ENCODE results near the gene B4GAT1.
"Not testable (repeated sequence)": the region's sequence is repeated elsewhere in the genome, so short reads cannot be mapped to it uniquely, and the experiment has no call there.

The B4GAT1 gene

GRCh38 chr11:66322732-66323427, 24.5 kb downstream of the B4GAT1 start:
- DNase-seq: no peak

DNA sequence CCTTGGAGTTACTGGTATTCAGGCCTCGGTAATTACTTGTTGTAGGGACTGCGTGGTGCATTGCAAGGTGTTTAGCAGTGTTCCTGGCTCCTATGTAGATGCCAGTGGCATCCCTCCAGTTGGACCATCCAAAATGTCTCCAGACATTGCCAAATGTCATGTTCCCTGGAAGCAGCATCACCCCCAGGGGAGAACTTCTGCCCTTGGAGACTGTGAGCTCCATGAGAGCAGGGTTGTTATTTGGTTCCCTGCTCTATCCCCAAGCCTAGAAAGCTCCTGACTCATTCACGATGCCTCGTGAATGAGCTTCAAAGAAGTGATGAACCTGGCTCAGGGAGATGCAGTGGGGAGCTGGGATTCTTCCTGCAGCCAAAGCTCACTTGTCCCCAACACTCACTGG, 25.8 kb downstream of the B4GAT1 start:
- DNase-seq: no peak

DNA sequence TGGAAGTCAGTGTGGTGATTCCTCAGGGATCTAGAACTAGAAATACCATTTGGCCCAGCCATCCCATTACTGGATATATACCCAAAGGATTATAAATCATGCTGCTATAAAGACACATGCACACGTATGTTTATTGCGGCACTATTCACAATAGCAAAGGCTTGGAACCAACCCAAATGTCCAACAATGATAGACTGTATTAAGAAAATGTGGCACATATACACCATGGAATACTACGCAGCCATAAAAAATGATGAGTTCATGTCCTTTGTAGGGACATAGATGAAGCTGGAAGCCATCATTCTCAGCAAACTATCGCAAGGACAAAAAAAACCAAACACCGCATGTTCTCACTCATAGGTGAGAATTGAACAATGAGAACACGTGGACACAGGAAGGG, 26.7 kb downstream of the B4GAT1 start:
- DNase-seq: not testable (repeated sequence)

DNA sequence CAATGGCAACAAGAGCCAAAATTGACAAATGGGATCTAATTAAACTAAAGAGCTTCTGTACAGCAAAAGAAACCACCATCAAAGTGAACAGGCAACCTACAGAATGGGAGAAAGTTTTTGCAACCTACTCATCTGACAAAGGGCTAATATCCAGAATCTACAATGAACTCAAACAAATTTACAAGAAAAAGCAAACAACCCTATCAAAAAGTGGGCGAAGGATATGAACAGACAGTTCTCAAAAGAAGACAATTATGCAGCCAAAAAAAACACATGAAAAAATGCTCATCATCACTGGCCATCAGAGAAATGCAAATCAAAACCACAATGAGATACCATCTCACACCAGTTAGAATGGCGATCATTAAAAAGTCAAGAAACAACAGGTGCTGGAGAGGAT, 27.1 kb downstream of the B4GAT1 start:
- not testable (repeated sequence) for DNase-seq

DNA sequence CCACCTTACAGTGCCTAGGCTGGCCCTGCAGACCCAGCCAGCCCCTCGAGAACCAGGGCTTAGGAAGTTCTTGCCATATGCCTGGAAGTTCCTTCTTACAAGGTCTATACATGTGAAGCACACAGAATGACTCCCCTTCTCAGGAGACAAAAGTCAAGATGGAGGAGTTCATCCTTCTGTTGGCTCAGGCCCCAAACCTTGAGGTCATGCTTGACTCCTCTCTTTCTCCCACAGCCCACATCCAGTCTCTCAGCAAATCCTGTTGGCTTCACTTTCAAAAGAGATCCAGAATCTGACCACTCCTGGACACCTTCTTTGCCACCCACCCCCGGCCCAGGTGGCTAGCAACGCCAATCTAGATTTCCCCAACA, 28.8 kb downstream of the B4GAT1 start:
- no peak for DNase-seq

DNA sequence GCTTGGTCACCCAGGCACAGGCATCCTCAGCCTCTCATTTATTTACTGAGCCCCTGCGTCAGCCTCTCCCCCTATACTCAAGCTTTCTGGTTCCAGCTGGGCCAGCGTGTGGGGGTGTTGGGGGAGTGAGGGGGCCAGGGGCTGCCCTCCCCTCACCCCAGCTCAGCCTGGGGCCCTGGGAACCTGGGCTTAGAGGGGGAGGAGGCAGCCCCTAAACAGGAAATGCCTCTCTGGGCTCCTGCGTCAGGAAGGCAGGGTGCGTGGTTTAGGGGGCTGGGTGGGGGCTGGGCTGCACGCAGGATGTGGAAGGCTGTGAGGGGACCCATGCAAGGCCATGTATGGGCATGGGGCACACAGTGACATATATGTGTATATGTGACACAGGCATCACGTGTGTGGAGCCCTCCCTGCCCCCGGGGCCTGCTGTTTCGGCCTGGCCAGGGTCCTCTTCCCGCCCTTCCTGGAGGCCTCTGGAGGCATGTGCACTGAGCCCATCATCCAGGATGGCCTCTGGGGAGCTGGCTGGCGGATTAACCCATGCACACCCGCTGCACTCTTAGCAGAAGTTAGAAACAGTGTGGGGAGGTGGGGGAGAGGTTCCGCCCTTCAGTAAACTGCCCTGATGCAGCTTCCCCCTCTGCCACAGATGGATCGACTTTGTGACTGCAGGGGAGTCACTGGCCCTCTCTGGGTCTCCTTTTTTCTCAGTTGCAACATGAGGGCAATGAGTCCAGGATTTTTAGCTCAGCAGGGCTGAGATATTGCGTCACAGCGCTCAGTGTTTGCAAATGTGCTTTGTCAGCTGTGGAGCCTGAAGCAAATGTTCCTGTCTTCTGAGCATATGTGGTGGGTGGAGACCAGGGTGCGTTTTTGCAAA, 29.5 kb downstream of the B4GAT1 start:
- DNase-seq: no peak

DNA sequence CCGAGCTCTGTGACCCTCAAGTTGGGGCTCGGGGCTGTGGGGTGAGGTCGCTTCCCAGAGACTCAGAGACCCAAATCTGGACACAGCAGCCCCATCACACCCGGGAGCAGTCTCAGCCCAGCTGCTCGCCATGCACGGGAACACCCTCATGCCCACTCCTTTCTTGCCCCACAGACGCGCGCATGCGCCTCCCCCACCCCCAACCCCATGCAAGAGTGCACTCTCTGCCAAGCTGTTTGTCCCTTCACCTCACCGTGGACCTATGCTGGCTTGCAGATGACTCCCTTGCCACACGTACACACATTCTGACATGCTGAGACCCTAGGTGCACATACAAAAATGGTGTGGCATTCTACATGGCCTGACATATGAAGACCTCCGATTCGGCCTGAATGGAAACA, 30.1 kb downstream of the B4GAT1 start:
- DNase-seq: no peak

DNA sequence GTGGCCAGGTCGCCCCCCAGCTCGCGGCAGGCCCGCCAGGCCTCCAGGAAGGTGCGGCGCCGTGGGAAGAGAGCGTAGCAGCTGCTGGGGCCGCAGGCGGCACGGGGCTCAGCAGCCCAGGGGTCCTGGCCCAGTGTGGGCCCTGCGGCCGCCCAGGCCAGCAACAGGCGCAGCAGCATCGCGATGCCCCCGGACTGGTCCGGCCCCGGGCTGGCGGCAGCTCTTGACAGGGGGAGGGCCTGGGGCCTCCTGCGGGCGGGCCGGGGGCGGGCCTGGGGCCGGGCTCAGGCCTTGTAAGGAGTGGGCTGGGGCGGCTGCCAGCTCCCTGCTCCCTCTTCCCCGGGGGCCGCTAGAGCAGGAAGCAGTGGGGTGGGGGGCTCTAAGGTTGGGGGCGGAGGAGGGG, 30.6 kb downstream of the B4GAT1 start, which contains the start of gene CD248:
CD248 (minus strand) TSS at position 196 of the 403 bp plus-strand sequence; CDS start at position 179, 17 bp downstream.
- DNase-seq: no peak

- no peak for DNase-seq
Observed at GRCh38 chr11:66315921-66316811, 31.3 kb downstream of the B4GAT1 start.

GRCh38 chr11:66315498-66315885, 31.9 kb downstream of the B4GAT1 start:
- no peak for DNase-seq

DNA sequence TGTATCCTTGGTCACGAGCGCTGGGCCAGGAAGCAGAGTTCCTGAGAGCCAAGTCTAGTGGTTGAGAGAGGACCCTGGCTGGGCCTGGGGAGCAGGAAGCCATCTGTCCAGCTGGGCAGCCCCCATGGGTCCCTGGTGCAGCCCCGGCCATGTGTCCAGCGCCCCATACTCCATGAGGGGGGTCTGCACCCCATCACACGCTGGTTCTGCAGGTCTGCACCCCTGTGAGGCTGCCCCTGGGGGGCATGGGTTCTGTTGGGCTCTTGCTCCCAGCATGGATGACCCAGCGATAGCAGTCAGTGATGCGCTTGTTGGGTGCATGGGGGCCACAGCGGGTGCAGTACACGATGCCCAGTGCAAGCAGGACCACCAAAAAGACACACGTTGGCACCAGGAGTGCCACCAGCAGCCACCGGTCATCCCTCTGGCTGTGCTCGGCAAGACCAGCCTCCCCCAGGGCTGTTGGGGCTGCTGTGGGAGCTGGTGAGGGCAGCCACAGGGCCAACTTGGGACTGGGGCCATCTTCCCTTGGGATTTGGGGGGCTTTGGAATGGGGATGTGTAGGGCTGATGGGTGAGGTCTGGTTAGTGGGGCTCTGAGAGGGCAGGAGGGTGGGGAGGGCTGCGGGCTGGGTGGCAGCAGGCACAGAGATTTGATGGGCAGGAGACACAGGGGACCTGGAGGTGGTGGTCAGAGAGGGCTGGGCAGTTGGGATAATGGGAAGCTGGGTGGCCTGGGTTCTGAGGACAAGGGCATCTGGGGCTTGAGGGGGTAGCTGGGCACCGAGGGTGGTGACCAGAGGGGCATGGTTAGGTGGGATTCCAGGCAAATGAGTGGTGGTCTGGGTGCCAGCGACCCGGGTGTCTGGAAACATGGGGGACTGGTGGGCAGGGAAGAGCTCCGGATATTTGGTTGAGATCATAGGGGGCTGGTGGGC, 32.6 kb downstream of the B4GAT1 start:
- no peak for DNase-seq

GRCh38 chr11:66314186-66314501, 33.3 kb downstream of the B4GAT1 start:
- no peak for DNase-seq

DNA sequence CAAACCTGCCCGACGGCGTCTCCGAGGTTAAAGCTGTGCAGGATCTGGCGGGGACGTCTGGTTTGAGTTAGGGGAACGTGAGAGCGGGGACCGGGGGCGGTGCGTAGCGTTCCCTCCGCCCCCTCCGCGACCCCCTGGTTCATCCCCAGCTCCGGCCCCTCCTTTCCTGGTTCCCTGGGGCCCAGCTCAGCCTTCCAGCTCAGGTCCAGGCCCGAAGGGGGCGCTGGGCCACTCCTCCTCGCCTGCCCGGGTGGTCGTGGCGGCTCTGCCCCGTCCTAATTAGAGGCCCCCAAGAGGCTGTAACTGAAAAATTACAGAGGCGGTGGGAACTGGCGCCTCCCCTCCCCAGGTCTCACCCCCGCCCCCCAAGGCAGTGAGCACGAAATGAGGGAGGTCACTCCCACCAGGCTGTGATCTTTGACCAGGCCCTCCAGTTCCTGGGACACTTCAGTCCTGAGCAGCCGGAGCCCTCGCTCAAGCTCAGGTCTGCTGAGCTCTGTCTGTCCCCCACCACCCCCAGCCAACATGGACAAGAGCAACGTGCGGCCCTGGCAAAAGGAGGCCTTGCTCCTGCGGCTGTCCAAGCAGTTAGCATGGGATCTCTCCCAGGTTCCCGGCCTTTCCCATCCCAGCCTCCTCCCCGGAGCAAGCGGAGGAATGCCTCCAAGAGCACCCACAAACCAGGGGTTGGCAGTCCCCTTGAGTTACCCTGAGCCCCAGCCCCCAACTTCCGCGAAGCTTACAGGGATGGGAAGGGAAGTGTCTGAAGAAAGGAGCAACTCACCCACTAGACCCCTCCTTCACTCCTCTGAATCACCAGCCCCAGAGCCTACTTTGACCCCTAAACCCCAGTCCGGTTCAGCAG, 33.9 kb downstream of the B4GAT1 start:
- no peak for DNase-seq

DNA sequence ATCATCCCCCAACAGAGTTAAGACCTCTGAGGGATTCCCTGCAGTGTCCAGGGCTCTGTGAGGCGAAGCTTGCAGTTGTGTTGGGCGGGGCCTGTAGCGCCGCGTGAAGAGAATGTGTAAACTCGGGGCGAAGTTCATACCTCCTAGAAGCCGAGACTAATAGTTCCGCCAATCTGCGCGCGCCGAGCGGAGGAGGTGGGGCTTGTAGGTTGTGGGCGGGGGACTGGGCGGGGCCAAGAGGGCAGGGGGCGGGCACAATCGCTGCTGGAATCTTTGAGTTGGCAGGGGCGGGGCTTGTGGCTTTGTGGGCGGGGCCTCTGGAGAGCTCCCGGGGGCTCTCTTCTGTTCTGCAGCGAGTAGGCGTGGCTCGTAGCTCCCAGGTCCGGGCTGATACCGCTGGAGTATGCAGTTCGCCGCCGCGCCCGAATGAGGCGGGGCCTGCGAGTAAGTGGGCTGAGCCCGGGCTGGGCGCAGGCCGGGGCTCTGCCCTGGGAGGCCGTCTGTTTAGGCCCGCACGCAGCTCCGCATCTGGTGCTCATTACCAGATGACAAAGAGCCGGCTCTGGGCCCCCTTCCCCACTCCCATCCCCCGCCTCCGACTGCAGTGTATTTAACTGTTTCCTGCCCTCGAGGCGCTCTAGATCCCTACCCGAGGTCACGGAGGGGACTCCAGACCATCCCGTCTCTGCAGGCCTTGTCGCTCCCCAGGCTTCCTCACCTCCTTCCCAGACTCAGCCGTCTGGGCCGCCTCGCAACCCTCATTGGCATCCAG, 34.7 kb downstream of the B4GAT1 start:
- peak; percentile 100 for DNase-seq

DNA sequence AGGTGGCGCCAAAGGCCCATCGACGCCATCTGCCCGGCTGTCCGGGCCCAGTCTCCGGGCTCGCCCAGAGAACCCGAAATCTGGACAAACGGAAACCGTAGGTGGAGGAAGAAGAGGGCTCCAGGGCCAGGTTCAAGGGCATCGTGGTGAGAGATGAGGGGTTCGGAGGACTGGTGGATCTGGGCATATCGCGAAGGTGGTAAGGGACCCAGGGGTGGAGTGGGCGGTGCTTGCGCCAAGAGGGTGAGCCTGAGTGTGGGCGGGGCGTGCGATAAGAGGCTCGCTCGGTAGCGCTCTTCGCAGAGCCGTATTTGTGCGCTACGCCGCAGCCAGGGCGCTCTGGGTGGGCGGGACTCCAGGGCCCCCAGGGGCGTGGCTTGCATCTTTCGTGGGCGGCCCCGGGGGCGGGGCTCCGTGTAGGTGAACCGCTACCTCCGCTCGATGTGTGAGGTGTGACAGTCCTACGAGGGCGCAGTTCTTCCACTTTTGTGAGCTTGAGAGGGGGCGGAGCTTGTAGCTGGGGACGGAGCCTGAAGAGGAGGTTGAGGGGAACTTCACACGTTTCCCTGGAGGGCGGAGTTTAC, 35.4 kb downstream of the B4GAT1 start:
- peak; percentile 95 for DNase-seq

GRCh38 chr11:66311470-66311964, 35.9 kb downstream of the B4GAT1 start:
- no peak for DNase-seq

DNA sequence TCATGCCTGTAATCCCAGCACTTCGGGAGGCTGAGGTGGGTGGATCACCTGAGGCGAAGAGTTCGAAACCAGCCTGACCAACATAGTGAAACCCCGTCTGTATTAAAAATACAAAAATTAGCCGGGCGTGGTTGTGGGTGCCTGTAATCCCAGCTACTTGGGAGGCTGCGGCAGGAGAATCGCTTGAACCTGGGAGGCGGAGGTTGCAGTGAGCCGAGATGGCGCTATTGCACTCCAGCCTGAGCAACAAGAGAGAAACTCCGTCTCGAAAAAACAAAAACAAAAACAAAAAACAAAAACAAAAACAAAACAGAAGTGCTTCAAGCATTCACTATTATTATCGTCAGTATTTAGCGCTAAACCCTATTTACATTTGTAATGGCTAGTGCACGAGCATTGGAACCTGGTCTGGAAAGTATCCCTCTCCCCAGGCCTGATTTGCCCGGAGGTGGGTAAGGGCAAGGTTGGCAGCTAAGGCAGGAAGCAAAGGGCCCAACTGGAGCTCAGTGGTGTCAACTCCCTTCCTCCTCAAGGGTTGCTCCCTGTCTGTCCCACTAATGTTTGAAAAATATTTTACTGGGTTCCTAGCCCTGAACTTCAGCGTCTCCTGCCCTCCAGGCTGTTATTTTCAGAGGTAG, 36.5 kb downstream of the B4GAT1 start:
- DNase-seq: not testable (repeated sequence)

GRCh38 chr11:66310324-66310723, 37.1 kb downstream of the B4GAT1 start:
- no peak for DNase-seq

DNA sequence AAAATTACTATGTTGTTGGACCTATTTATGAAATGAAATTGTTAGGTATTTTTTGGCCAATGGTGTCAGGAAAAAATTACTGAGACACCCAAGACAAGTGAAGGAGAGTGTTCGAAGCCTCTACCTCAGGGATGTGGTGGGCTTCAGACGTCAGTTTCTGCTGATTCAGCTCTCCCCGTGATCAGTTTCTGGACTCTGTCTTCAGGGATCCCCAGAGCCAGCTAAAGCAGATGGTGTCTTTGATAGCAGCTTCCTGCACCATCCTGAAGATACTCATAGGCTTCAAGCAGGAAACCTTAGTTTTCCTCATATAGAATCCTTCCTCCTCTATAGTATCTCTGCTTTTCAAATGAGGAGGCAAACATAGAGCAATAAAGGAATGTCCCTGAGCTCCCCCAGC, 38.0 kb downstream of the B4GAT1 start:
- DNase-seq: no peak

Data from T-helper 9 cell (primary cell).